Measurements from ENCODE around the gene MYO10.
A peak's percentile ranks its signal among the peaks of the same experiment; 100 is the strongest.

MYO10 gene

GRCh38 chr5:16713386-16713928, 222.6 kb downstream of the MYO10 start:
- peak; percentile 88 for DNase-seq (ENCODE audit: low read depth, low spot score)

- no peak for DNase-seq (ENCODE audit: low read depth, low spot score)
Observed at GRCh38 chr5:16712620-16713019, 223.5 kb downstream of the MYO10 start.

- no peak for DNase-seq (ENCODE audit: low read depth, low spot score)
Observed at GRCh38 chr5:16712178-16712577, 223.9 kb downstream of the MYO10 start.

- DNase-seq (ENCODE audit: low read depth, low spot score) = no peak
Observed at GRCh38 chr5:16709691-16710433, 226.2 kb downstream of the MYO10 start.

GRCh38 chr5:16707869-16708192, 228.3 kb downstream of the MYO10 start:
- DNase-seq (ENCODE audit: low read depth, low spot score) = no peak

GRCh38 chr5:16707168-16707868, 228.8 kb downstream of the MYO10 start:
- DNase-seq (ENCODE audit: low read depth, low spot score) = no peak

GRCh38 chr5:16704945-16705344, 231.1 kb downstream of the MYO10 start:
- DNase-seq (ENCODE audit: low read depth, low spot score) = no peak

- DNase-seq (ENCODE audit: low read depth, low spot score) = no peak
Observed at GRCh38 chr5:16702964-16703363, 233.1 kb downstream of the MYO10 start.

GRCh38 chr5:16701134-16702099, 234.7 kb downstream of the MYO10 start:
- no peak for DNase-seq (ENCODE audit: low read depth, low spot score)

GRCh38 chr5:16700081-16700480, 236.0 kb downstream of the MYO10 start:
- DNase-seq (ENCODE audit: low read depth, low spot score) = no peak

- DNase-seq (ENCODE audit: low read depth, low spot score) = no peak
Observed at GRCh38 chr5:16695779-16696178, 240.3 kb downstream of the MYO10 start.

GRCh38 chr5:16693879-16694278, 242.2 kb downstream of the MYO10 start:
- DNase-seq (ENCODE audit: low read depth, low spot score) = no peak

- no peak for DNase-seq (ENCODE audit: low read depth, low spot score)
Observed at GRCh38 chr5:16691731-16692130, 244.4 kb downstream of the MYO10 start.

GRCh38 chr5:16690243-16690852, 245.7 kb downstream of the MYO10 start:
- peak; percentile 79 for DNase-seq (ENCODE audit: low read depth, low spot score)

- DNase-seq (ENCODE audit: low read depth, low spot score) = no peak
Observed at GRCh38 chr5:16687898-16688297, 248.2 kb downstream of the MYO10 start.

GRCh38 chr5:16685069-16685468, 251.0 kb downstream of the MYO10 start:
- DNase-seq (ENCODE audit: low read depth, low spot score) = no peak

GRCh38 chr5:16681876-16682275, 254.2 kb downstream of the MYO10 start:
- no peak for DNase-seq (ENCODE audit: low read depth, low spot score)

GRCh38 chr5:16679863-16680262, 256.2 kb downstream of the MYO10 start:
- DNase-seq (ENCODE audit: low read depth, low spot score) = peak; percentile 23

- DNase-seq (ENCODE audit: low read depth, low spot score) = no peak
Observed at GRCh38 chr5:16679190-16679589, 256.9 kb downstream of the MYO10 start.

- DNase-seq (ENCODE audit: low read depth, low spot score) = no peak
Observed at GRCh38 chr5:16675806-16676205, 260.3 kb downstream of the MYO10 start.

- DNase-seq (ENCODE audit: low read depth, low spot score) = no peak
Observed at GRCh38 chr5:16674750-16675149, 261.3 kb downstream of the MYO10 start.

Measured in ELF-1 (cell line).